HFFc6 (cell line): ENCODE results near the gene NPAS2. TPM values are rescaled to one million over a fixed set of nuclear protein-coding genes. Genes with fewer than 3 reads are reported as not detected.

Source experiments
- DNase-seq: peaks from one replicate; pipeline ENCODE4 v3.0.0-alpha.2; 2018
- H3K27ac Mint-ChIP-seq: 2 replicates; pipeline ENCODE4 v1.8.0; 2020; ENCODE audit warnings: mild to moderate bottlenecking, mixed read lengths
- H3K27me3 Mint-ChIP-seq: 2 replicates; pipeline ENCODE4 v1.8.0; 2021; ENCODE audit warnings: mild to moderate bottlenecking, moderate library complexity, mixed read lengths; ENCODE audit not compliant: insufficient read depth
- H3K36me3 Mint-ChIP-seq: 2 replicates; pipeline ENCODE4 v1.8.0; 2021; ENCODE audit warnings: low read depth, mixed read lengths
- H3K4me1 Mint-ChIP-seq: 2 replicates; pipeline ENCODE4 v1.8.0; 2020; ENCODE audit warnings: low read depth, mixed read lengths
- H3K4me3 Mint-ChIP-seq: 2 replicates; pipeline ENCODE4 v1.8.0; 2020; ENCODE audit warnings: mild to moderate bottlenecking, moderate library complexity, mixed read lengths
- H3K9me3 Mint-ChIP-seq: 2 replicates; pipeline ENCODE4 v1.8.0; 2020; ENCODE audit warnings: mild to moderate bottlenecking, mixed read lengths
- total RNA-seq, 6 experiments: library from RNA; stranded (reverse); fragmentation: NEBNext Ultra II Directional; extraction: Animal tissue kit (Norgen Biotek cat#: 25700); gene quantifications; 2 replicates in 1 of 6; 3 replicates in 5 of 6; pipeline ENCODE4 v1.2.3, GENCODE V29; 2021
- TF ChIP-seq, protein P1 (sequence below): fragments of 200-600 bp; sonication (generic); IDR thresholded peaks from 2 replicates; pipeline ENCODE4 v1.5.0; 2021; ENCODE audit warnings: antibody characterized with exemption, mild to moderate bottlenecking

Gene NPAS2
- total RNA-seq, 6 experiments from 2014 or later: 8.8 to 14.7 (median 9.3) TPM

DNA sequence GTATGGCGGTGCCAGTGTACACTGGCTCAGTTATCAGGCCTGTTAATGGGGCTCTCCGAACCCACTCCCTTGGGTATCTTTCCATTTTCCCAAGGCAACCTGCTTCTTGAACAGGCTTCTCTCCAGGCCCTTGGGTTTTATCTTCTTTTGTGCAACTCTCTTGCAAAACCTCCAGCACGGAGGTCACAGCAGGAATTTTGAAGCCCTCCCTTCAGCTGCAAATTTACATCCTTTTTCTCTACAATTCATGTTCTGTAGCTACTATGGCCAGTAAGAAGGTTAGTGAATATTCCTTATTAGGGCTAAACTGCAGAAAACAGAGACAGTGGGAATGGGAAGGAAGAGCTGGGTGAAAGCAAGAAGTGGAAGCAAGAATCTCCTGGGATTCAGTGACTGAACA lies 10.4 kb upstream of the NPAS2 start:
- no peaks in the 10 kb centered on the region for H3K36me3 Mint-ChIP-seq
- no peaks in the 10 kb centered on the region for H3K9me3 Mint-ChIP-seq
- no peak overlapping the region for H3K27ac Mint-ChIP-seq
- DNase-seq: no peak
- H3K4me1 Mint-ChIP-seq: peaks cover 14% of the 10 kb centered on the region
- TF ChIP-seq, protein P1, sequence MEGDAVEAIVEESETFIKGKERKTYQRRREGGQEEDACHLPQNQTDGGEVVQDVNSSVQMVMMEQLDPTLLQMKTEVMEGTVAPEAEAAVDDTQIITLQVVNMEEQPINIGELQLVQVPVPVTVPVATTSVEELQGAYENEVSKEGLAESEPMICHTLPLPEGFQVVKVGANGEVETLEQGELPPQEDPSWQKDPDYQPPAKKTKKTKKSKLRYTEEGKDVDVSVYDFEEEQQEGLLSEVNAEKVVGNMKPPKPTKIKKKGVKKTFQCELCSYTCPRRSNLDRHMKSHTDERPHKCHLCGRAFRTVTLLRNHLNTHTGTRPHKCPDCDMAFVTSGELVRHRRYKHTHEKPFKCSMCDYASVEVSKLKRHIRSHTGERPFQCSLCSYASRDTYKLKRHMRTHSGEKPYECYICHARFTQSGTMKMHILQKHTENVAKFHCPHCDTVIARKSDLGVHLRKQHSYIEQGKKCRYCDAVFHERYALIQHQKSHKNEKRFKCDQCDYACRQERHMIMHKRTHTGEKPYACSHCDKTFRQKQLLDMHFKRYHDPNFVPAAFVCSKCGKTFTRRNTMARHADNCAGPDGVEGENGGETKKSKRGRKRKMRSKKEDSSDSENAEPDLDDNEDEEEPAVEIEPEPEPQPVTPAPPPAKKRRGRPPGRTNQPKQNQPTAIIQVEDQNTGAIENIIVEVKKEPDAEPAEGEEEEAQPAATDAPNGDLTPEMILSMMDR: no peak
- H3K27me3 Mint-ChIP-seq: peaks cover 2% of the 10 kb centered on the region
- no peak overlapping the region for H3K4me3 Mint-ChIP-seq

DNA sequence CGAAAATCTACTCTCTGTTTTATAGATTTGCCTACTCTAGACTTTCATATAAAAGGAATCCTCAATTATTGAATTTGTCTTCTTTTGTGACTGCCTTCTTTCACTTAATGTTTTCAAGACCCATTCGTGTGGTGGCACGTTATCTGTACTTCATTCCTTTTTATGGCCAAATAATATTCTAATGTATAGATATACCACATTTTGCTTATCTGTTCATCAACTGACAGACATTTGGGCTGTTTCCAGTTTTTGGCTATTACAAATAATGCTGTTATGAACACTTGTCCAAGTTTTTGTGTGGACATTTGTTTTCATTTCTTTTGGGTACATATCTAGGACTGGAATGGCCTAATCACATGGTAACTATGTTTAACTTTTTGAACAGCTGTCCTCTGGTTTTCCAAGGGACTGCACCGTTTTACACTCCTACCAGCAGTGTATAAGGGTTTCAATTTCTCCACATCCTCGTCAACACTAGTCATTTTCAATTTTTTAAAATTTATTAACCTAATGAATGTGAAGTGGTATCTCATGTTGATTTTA lies 9.3 kb upstream of the NPAS2 start:
- no peaks in the 10 kb centered on the region for H3K9me3 Mint-ChIP-seq
- H3K27me3 Mint-ChIP-seq: peaks cover 2% of the 10 kb centered on the region
- peaks cover 14% of the 10 kb centered on the region for H3K4me1 Mint-ChIP-seq
- H3K36me3 Mint-ChIP-seq: no peaks in the 10 kb centered on the region
- TF ChIP-seq, protein P1: no peak
- H3K27ac Mint-ChIP-seq: no peak overlapping the region
- H3K4me3 Mint-ChIP-seq: no peak overlapping the region
- DNase-seq: no peak

DNA sequence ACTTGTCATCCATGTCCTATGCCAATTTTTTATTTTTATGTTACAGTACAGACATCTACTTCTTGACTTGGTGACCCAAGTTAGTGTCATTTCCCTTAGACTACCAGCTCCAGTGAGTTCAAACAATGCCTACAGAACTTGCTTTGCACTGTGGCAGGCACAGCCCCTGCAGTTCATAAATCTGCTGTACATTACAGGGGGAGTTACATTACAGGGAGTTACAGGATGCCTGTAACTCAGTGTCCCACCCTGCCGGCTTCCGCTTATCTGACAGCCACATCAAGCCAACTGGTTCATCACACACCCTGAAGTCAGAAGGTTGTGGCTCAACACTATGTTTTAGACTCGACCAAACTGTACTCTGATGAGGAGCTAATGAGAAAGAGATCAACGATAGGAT lies 7.8 kb upstream of the NPAS2 start:
- H3K36me3 Mint-ChIP-seq: no peaks in the 10 kb centered on the region
- no peak overlapping the region for H3K4me3 Mint-ChIP-seq
- TF ChIP-seq, protein P1: no peak
- H3K4me1 Mint-ChIP-seq: peaks cover 14% of the 10 kb centered on the region
- H3K9me3 Mint-ChIP-seq: no peaks in the 10 kb centered on the region
- H3K27ac Mint-ChIP-seq: no peak overlapping the region
- no peak for DNase-seq
- peaks cover 2% of the 10 kb centered on the region for H3K27me3 Mint-ChIP-seq

DNA sequence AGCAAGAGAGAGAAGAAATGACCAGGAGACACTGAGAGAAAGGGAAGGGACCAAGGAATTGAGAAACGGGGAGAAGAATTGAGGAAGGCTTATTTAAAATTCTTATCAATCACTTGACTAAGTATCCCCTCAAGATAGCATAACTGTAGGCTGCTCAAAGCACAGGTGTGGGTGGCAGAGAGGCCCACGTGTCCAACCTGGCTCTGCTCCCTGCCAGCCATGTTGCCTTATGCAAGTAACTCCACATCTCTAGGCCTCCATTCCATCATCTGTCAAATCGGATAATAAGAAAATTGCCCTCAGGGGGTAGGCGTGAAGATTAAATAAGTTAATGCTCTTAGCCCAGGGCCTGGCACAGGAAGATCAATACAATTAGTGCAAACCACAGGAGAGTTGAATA lies 7.4 kb upstream of the NPAS2 start:
- no peak overlapping the region for H3K27ac Mint-ChIP-seq
- no peaks in the 10 kb centered on the region for H3K36me3 Mint-ChIP-seq
- H3K27me3 Mint-ChIP-seq: peaks cover 2% of the 10 kb centered on the region
- no peaks in the 10 kb centered on the region for H3K9me3 Mint-ChIP-seq
- peaks cover 17% of the 10 kb centered on the region for H3K4me1 Mint-ChIP-seq
- TF ChIP-seq, protein P1: no peak
- no peak overlapping the region for H3K4me3 Mint-ChIP-seq
- DNase-seq: no peak

DNA sequence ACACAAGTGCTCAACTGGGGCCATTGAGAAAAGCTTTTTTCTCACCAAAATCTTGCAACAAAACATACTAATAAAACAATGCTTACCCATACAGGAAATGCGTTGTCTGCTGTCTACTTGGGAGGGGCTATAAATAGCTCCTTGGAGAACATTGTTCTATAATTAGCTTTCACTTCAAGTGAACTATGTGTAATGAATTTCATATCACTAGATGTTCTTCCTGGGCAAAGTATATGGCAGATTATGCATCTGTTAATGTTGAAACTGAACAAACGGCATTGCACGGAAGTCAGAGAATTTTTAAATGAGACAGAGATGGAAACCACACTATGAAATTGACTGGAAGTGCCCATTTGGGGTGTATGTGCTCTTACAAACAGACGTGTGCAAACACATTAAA lies 6.4 kb upstream of the NPAS2 start:
- Mint-ChIP-seq H3K4me3 (no peak overlapping the region), H3K9me3 (no peaks in the 10 kb centered on the region), H3K4me1 (peaks cover 26% of the 10 kb centered on the region), H3K36me3 (no peaks in the 10 kb centered on the region), H3K27me3 (no peaks in the 10 kb centered on the region; the same call in none of the 2 replicates), H3K27ac (no peak overlapping the region)
- peak; percentile 46 for DNase-seq
- TF ChIP-seq, protein P1: no peak

DNA sequence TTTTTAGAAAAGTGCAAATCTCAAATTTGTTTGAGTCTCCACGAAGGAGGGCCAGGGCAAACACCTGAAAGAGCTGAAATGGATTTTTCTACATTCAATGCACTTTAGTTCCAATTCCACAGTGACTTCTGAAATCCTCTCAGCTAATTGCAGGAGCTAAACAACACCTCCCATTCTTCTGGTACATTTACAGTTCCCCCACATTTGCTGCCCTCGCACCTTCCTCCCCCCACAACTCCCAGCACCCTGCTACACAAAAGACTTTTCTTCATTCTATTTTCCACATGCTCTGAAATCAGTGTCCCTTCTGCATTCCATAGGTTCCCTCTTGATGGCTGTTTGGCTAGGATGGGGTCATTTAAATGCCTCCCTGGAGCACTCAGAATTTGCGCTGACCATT lies 5.9 kb upstream of the NPAS2 start:
- peaks cover 27% of the 10 kb centered on the region for H3K4me1 Mint-ChIP-seq

More for the DNA sequence above, 5.9 kb upstream of the NPAS2 start:
- Mint-ChIP-seq H3K4me3 (no peak overlapping the region), H3K27me3 (no peaks in the 10 kb centered on the region; the same call in none of the 2 replicates), H3K36me3 (no peaks in the 10 kb centered on the region), H3K9me3 (no peaks in the 10 kb centered on the region), H3K27ac (no peak overlapping the region)
- TF ChIP-seq, protein P1: no peak
- DNase-seq: no peak
